ENCODE data around the gene RELT. TPM values are rescaled to one million over a fixed set of nuclear protein-coding genes. Genes with fewer than 3 reads are reported as not detected.

Gene RELT
- total RNA-seq, 6 donors from 2014 or later: 4.9 to 27.0 (median 19.2) TPM

GRCh38 chr11:73340164-73340563 is 36.0 kb upstream of the RELT start:
- Histone ChIP-seq H3K27ac (no peak overlapping the region), H3K27me3 (no peaks in the 10 kb centered on the region), H3K9me3 (no peaks in the 10 kb centered on the region), H3K36me3 (no peaks in the 10 kb centered on the region), H3K4me1 (peaks cover 20 to 40% (median 26%) of the 10 kb centered on the region in 4 donors), H3K4me3 (no peak overlapping the region)
- WGBS, 2 donors: 66 to 71% methylated on average over 3 of the region's 3 CpGs
- ATAC-seq (ENCODE audit: low FRiP score in 2 of 2) (no peak), DNase-seq (no peak)
- TF ChIP-seq EP300 (IDR thresholded peaks at IDR 0.05): no peak
- TF ChIP-seq POLR2AphosphoS5 (IDR thresholded peaks at IDR 0.05): no peak
- no peak for TF ChIP-seq POLR2A (IDR thresholded peaks at IDR 0.05)
- TF ChIP-seq, protein P1, sequence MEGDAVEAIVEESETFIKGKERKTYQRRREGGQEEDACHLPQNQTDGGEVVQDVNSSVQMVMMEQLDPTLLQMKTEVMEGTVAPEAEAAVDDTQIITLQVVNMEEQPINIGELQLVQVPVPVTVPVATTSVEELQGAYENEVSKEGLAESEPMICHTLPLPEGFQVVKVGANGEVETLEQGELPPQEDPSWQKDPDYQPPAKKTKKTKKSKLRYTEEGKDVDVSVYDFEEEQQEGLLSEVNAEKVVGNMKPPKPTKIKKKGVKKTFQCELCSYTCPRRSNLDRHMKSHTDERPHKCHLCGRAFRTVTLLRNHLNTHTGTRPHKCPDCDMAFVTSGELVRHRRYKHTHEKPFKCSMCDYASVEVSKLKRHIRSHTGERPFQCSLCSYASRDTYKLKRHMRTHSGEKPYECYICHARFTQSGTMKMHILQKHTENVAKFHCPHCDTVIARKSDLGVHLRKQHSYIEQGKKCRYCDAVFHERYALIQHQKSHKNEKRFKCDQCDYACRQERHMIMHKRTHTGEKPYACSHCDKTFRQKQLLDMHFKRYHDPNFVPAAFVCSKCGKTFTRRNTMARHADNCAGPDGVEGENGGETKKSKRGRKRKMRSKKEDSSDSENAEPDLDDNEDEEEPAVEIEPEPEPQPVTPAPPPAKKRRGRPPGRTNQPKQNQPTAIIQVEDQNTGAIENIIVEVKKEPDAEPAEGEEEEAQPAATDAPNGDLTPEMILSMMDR (IDR thresholded peaks at IDR 0.05): no peak

- Histone ChIP-seq H3K4me3 (peak overlapping the region in 3 of 4 donors; percentile 26 to 34 (median 33)), H3K27ac (peak overlapping the region in 1 of 4 donors; percentile 5), H3K27me3 (no peaks in the 10 kb centered on the region), H3K36me3 (peaks cover 0 to 9% (median 3%) of the 10 kb centered on the region in 4 donors), H3K9me3 (no peaks in the 10 kb centered on the region), H3K4me1 (peaks cover 15 to 40% (median 22%) of the 10 kb centered on the region in 4 donors)
- DNase-seq: peak in 1 of 2 donors; percentile 83
- peak in 1 of 2 donors; percentile 34 for ATAC-seq (ENCODE audit: low FRiP score in 2 of 2)
- TF ChIP-seq EP300 (IDR thresholded peaks at IDR 0.05) (no peak), POLR2AphosphoS5 (IDR thresholded peaks at IDR 0.05) (no peak), POLR2A (IDR thresholded peaks at IDR 0.05) (no peak)
- TF ChIP-seq, protein P1 (IDR thresholded peaks at IDR 0.05): no peak
- 76 to 78% methylated on average over 11 to 28 of the region's 54 CpGs for WGBS, 2 donors
Measured at GRCh38 chr11:73342633-73343032, 33.6 kb upstream of the RELT start.

- Histone ChIP-seq H3K9me3 (no peaks in the 10 kb centered on the region), H3K27ac (peak overlapping the region in 1 of 4 donors; percentile 5), H3K4me1 (peaks cover 15 to 40% (median 22%) of the 10 kb centered on the region in 4 donors), H3K36me3 (peaks cover 0 to 16% (median 3%) of the 10 kb centered on the region in 4 donors), H3K4me3 (peak overlapping the region in 3 of 4 donors; percentile 26 to 34 (median 33)), H3K27me3 (no peaks in the 10 kb centered on the region)
- DNase-seq (no peak), ATAC-seq (ENCODE audit: low FRiP score in 2 of 2) (no peak)
- WGBS, 2 donors: 82 to 90% methylated on average over 8 to 27 of the region's 40 CpGs
- TF ChIP-seq POLR2A (IDR thresholded peaks at IDR 0.05) (no peak), EP300 (IDR thresholded peaks at IDR 0.05) (no peak), POLR2AphosphoS5 (IDR thresholded peaks at IDR 0.05) (no peak)
- TF ChIP-seq, protein P1 (IDR thresholded peaks at IDR 0.05): no peak
Measured at GRCh38 chr11:73343076-73343873, 32.9 kb upstream of the RELT start.

DNA sequence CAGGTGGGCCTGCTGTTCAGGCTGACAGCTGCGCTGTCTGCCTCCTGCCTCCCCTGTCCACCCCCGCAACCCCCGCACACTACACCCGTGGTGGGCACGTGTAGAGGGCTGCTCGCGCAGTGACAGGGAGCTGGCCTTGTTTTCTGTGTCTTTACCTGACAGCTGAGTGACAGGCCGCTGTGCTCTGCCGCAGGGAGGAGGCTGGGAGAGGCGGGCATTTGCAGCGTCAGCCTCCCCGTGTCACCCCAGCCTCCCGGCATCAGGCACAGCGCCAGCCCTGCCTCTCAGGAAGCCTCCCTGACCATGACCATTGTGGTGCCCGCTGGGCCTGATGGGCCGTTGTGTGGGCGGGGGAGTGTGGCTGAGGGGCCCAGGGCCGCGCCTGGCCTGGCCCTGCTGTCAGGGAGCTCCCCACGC is 32.0 kb upstream of the RELT start:
- Histone ChIP-seq H3K4me3 (no peak overlapping the region), H3K27me3 (no peaks in the 10 kb centered on the region), H3K36me3 (peaks cover 0 to 23% (median 3%) of the 10 kb centered on the region in 4 donors), H3K27ac (peak overlapping the region in 1 of 4 donors; percentile 30), H3K9me3 (no peaks in the 10 kb centered on the region), H3K4me1 (peaks cover 15 to 40% (median 19%) of the 10 kb centered on the region in 4 donors)
- WGBS, 2 donors: 68% methylated on average over 17 of the region's 20 CpGs; no CpG with 5 or more reads in 1 of the 2 donors
- ATAC-seq (ENCODE audit: low FRiP score in 2 of 2) (no peak), DNase-seq (no peak)
- TF ChIP-seq POLR2A (IDR thresholded peaks at IDR 0.05) (no peak), EP300 (IDR thresholded peaks at IDR 0.05) (no peak), POLR2AphosphoS5 (IDR thresholded peaks at IDR 0.05) (no peak)
- TF ChIP-seq, protein P1 (IDR thresholded peaks at IDR 0.05): no peak

Measured in upper lobe of left lung (tissue), 6 donors.